Spleen (tissue), 11 donors: ENCODE measurements around the gene NDUFA3. TPM values are rescaled to one million over a fixed set of nuclear protein-coding genes. Genes with fewer than 3 reads are reported as not detected.
A peak's percentile ranks its signal among the peaks of the same experiment; 100 is the strongest.
"Not testable (repeated sequence)": the region's sequence is repeated elsewhere in the genome, so short reads cannot be mapped to it uniquely, and the experiment has no call there.

Experiments used
- DNase-seq: peaks from one replicate; pipeline ENCODE4 v3.0.0-alpha.2; 2020
- H3K27ac ChIP-seq, 8 donors: fragments of 200-600 bp; sonication (generic) in 7 of 8; 1 replicate in 4 of 8; 2 replicates in 4 of 8; pipeline versions ENCODE4 v1.5.0 to v1.8.0; 2016 to 2021; ENCODE audit warnings: inconsistent platforms in 4 of 8, mild to moderate bottlenecking in 4 of 8, moderate library complexity in 1 of 8
- H3K27me3 ChIP-seq, 7 donors: fragments of 200-600 bp; sonication (generic) in 6 of 7; replicated peaks in 1 of 7; 1 replicate in 4 of 7; 2 replicates in 3 of 7; pipeline versions ENCODE4 v1.5.0 to v1.8.0; 2016 to 2021; ENCODE audit warnings: inconsistent platforms in 3 of 7, mild to moderate bottlenecking in 1 of 7
- H3K36me3 ChIP-seq, 6 donors: fragments of 200-600 bp; sonication (generic) in 5 of 6; 1 replicate in 4 of 6; 2 replicates in 2 of 6; pipeline versions ENCODE4 v1.5.0 to v1.8.0; 2016 to 2021; ENCODE audit warnings: inconsistent platforms in 2 of 6
- H3K4me1 ChIP-seq, 6 donors: fragments of 200-600 bp; sonication (generic) in 5 of 6; 1 replicate in 3 of 6; 2 replicates in 3 of 6; pipeline versions ENCODE4 v1.5.0 to v1.8.0; 2016 to 2021; ENCODE audit warnings: inconsistent platforms in 3 of 6
- H3K4me3 ChIP-seq, 8 donors: fragments of 200-600 bp; sonication (generic) in 7 of 8; 1 replicate in 4 of 8; 2 replicates in 4 of 8; pipeline versions ENCODE4 v1.5.0 to v1.8.0; 2016 to 2021; ENCODE audit warnings: inconsistent platforms in 4 of 8, mild to moderate bottlenecking in 4 of 8, moderate library complexity in 2 of 8
- H3K9me3 ChIP-seq, 8 donors: fragments of 200-600 bp; sonication (generic) in 7 of 8; 1 replicate in 4 of 8; 2 replicates in 4 of 8; pipeline versions ENCODE4 v1.5.0 to v1.8.0; 2016 to 2021; ENCODE audit warnings: inconsistent platforms in 4 of 8
- POLR2A ChIP-seq, 3 donors: fragments of 450-650 bp; IDR thresholded peaks; one replicate each; pipeline ENCODE4 v1.5.1; 2017; ENCODE audit warnings: antibody characterized with exemption in 3 of 3, mild to moderate bottlenecking in 1 of 3
- POLR2AphosphoS5 ChIP-seq, 3 donors: sonication (generic); formaldehyde crosslinking; IDR thresholded peaks; one replicate each; pipeline ENCODE4 v1.5.1; 2017; ENCODE audit warnings: antibody characterized with exemption in 3 of 3
- WGBS, 5 donors: extraction: QIAGEN DNeasy Blood & Tissue Kit in 3 of 5; methylation state at CpG; one replicate each; pipeline versions ENCODE4 v1.1.5 to v1.1.7; 2013 to 2018; 5-methylcytosine and 5-hydroxymethylcytosine counted together
- intact Hi-C: fragments of 100-400 bp; cut with DNase I; formaldehyde crosslinking; loops from one replicate; pipeline ENCODE4 v1.15.0; 2023; ENCODE audit warnings: low total_unique reads
- polyA plus RNA-seq, 3 donors: library from polyadenylated mRNA; stranded (reverse); fragments of 200-250 nt; gene quantifications; one replicate each; pipeline ENCODE4 v1.2.1, GENCODE V29; 2013
- total RNA-seq, 7 donors: library from RNA; depleted of rRNA in 3 of 7; stranded (reverse); fragments of >200 nt in 3 of 7; fragmentation: NEBNext Ultra II Directional in 4 of 7; extraction: Animal tissue kit (Norgen Biotek cat#: 25700) in 4 of 7; gene quantifications; one replicate each; pipeline versions ENCODE4 v1.1.0 to v1.2.1, GENCODE V29; 2016 to 2021
- TF ChIP-seq, protein P1 (sequence below), 11 experiments: fragments of 200-600 bp in 7 of 11; fragments of 450-650 bp in 4 of 11; sonication (generic) in 4 of 11; IDR thresholded peaks in 8 of 11; conservative IDR thresholded peaks in 3 of 11; 1 replicate in 7 of 11; 2 replicates in 4 of 11; pipeline versions ENCODE4 v1.4.0 to v1.8.0; 2016 to 2021; ENCODE audit warnings: antibody characterized with exemption in 11 of 11, inconsistent platforms in 4 of 11, mild to moderate bottlenecking in 1 of 11
- donor health status: healthy with polysubstance abuse.
- donor health status: DM: no; HTN: no; CAD: no; lungs with moderate emphysema.
- donor health status: DM: no; HTN: no; CAD: no.
- donor health status: Bipolar disorder and iron deficiency.
- donor health status: healthy.
- donor health status: DM: no; HTN: no; CAD: no.
- donor health status: DM: yes; HTN: yes; CAD: no.

NDUFA3 gene
- total and polyA plus RNA-seq, 10 donors: 14.5 to 197 (median 83.8) TPM

DNA sequence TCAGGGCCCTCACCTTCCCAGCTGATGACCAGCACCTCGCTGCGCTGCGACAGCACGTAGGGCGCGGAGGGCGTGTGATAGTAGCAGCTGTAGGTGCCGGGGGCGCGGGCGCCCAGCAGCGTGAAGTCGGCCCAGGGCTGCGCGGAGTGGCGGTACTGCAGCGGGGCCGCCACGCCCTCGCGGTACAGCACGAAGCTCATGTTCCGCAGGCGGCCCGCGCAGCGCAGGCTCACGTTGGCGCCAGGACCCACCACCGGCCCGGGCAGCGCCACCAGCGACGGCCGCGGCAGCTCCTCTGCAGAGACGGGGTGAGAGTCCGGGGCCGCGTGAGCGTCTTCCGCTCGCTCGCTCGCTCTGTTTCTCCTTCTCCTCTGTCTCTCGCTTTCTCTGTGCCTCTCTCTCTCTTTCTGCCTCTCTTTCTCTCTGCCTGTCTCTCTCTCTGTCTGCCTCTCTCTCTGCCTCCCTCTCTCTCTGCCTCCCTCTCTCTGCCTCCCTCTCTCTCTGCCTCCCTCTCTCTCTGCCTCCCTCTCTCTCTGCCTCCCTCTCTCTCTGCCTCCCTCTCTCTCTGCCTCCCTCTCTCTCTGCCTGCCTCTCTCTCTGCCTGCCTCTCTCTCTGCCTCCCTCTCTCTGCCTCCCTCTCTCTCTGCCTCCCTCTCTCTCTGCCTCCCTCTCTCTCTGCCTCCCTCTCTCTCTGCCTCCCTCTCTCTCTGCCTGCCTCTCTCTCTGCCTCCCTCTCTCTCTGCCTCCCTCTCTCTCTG lies 6.6 kb upstream of the NDUFA3 start:
- peak overlapping the region in 4 of 8 donors; percentile 33 to 85 (median 81) for H3K27ac ChIP-seq
- peak overlapping the region; percentile 4 to 65 (median 28) for H3K4me3 ChIP-seq
- WGBS, 5 donors: 0 to 3% (median 1%) methylated on average over 23 to 46 of the region's 46 CpGs
- TF ChIP-seq, protein P1, sequence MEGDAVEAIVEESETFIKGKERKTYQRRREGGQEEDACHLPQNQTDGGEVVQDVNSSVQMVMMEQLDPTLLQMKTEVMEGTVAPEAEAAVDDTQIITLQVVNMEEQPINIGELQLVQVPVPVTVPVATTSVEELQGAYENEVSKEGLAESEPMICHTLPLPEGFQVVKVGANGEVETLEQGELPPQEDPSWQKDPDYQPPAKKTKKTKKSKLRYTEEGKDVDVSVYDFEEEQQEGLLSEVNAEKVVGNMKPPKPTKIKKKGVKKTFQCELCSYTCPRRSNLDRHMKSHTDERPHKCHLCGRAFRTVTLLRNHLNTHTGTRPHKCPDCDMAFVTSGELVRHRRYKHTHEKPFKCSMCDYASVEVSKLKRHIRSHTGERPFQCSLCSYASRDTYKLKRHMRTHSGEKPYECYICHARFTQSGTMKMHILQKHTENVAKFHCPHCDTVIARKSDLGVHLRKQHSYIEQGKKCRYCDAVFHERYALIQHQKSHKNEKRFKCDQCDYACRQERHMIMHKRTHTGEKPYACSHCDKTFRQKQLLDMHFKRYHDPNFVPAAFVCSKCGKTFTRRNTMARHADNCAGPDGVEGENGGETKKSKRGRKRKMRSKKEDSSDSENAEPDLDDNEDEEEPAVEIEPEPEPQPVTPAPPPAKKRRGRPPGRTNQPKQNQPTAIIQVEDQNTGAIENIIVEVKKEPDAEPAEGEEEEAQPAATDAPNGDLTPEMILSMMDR (IDR thresholded peaks at IDR 0.05 in 8 of 11, conservative IDR thresholded peaks at IDR 0.05 in 3 of 11): peak in 1 of 11 experiments; percentile 34
- TF ChIP-seq POLR2AphosphoS5 (IDR thresholded peaks at IDR 0.05): peak; percentile 5 to 77 (median 18)
- peak; percentile 92 for DNase-seq
- intact Hi-C loops, H3K36me3 ChIP-seq, H3K9me3 ChIP-seq: not testable (repeated sequence)
- H3K4me1 ChIP-seq: peaks cover 3 to 61% (median 16%) of the 10 kb centered on the region in 6 donors
- peaks cover 0 to 39% (median 14%) of the 10 kb centered on the region in 7 donors for H3K27me3 ChIP-seq

DNA sequence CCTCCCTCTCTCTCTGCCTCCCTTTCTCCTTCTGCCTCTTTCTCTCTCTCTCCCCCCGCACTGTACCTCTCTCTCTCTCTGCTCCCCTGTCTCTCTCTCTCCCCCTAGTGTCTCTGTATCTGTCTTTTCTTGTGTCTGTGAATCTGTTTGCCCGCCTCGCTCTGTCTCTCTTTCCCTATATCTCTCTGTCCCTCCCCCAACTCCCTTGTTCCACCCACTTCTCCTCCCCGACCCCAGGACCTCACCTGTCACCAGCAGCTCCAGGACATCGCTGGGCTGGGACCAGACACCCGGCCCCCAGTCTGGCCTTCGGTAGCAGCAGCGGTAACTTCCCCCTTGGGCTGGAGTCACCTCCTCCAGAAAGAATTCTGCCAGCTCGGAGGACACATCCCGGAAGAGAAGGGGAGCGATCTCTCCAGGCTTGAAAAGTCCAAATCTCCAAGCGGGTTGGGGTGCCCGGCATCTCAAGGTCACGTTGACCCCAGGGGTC lies 6.0 kb upstream of the NDUFA3 start:
- no peaks in the 10 kb centered on the region for H3K9me3 ChIP-seq
- no peak for TF ChIP-seq POLR2AphosphoS5 (IDR thresholded peaks at IDR 0.05)
- TF ChIP-seq, protein P1 (IDR thresholded peaks at IDR 0.05 in 8 of 11, conservative IDR thresholded peaks at IDR 0.05 in 3 of 11): peak in 2 of 11 experiments; percentile 16 to 35
- peak overlapping the region in 4 of 8 donors; percentile 15 to 65 (median 22) for H3K4me3 ChIP-seq
- H3K27me3 ChIP-seq: peaks cover 0 to 39% (median 14%) of the 10 kb centered on the region in 7 donors
- DNase-seq: peak; percentile 86
- intact Hi-C loops: no loop called here
- H3K27ac ChIP-seq: peak overlapping the region in 7 of 8 donors; percentile 33 to 85 (median 67)
- 5 to 18% (median 8%) methylated on average over 14 of the region's 14 CpGs for WGBS, 5 donors
- peaks cover 0 to 9% (median 0%) of the 10 kb centered on the region in 6 donors for H3K36me3 ChIP-seq
- peaks cover 3 to 67% (median 16%) of the 10 kb centered on the region in 6 donors for H3K4me1 ChIP-seq

DNA sequence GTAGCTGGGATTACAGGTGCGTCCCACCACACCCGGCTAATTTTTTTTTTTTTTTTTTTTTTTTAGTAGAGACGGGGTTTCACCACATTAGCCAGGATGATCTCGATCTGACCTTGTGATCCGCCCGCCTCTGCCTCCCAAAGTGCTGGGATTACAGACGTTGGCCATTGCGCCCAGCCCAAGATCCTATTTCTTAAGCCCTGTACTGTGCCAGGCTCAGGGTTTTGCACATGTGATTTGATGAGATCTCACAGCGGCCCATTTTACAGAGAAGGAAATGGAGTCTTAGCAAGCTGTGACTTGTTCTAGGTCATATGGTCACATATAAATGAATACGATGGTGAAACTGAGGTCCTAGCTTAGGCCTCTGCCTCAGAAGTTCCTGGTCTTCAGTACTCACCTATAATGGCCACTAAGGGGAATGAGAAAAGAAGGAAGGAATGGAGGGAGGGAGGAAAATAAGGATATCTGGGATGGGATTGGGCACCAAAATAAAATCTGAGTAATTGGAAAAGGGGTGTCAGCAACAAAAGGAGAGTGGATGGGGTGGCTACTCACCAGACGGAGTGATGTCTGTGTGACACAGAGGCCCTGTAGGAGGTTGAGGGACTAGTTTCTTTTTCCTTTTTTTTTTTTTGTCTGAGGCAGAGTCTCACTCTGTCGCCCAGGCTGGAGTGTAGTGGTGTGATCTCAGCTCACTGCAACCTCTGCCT lies 3.3 kb upstream of the NDUFA3 start:
- peak; percentile 25 for DNase-seq
- Histone ChIP-seq H3K9me3 (no peaks in the 10 kb centered on the region), H3K4me1 (peaks cover 11 to 91% (median 36%) of the 10 kb centered on the region in 6 donors)

DNA sequence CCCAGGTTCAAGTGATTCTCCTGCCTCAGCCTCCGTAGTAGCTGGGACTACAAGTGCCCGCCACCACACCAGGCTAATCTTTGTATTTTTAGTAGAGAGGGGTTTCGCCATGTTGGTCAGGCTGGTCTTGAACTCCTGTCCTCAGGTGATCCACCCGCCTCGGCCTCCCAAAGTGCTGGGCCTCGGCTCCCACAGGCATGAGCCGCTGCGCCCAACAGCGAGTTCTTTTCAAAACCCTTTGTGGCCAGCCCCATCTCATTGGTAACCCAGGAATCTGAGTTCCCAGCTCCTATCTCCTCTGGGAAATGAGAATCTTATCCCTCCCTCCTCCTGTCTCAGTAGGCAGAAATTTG lies 2.8 kb upstream of the NDUFA3 start:
- intact Hi-C loops, H3K9me3 ChIP-seq: not testable (repeated sequence)
- H3K4me1 ChIP-seq: peaks cover 11 to 94% (median 38%) of the 10 kb centered on the region in 6 donors
- peaks cover 0 to 16% (median 11%) of the 10 kb centered on the region in 7 donors for H3K27me3 ChIP-seq
- peak overlapping the region in 4 of 8 donors; percentile 4 to 52 (median 26) for H3K4me3 ChIP-seq
- 74 to 94% (median 82%) methylated on average over 9 of the region's 9 CpGs for WGBS, 5 donors
- H3K36me3 ChIP-seq: peaks cover 0 to 14% (median 0%) of the 10 kb centered on the region in 6 donors
- DNase-seq: peak; percentile 72
- peak overlapping the region in 6 of 8 donors; percentile 70 to 89 (median 80) for H3K27ac ChIP-seq

More for the DNA sequence above, 3.3 kb upstream of the NDUFA3 start:
- 84 to 91% (median 89%) methylated on average over 10 to 12 of the region's 12 CpGs for WGBS, 5 donors
- peaks cover 0 to 20% (median 14%) of the 10 kb centered on the region in 7 donors for H3K27me3 ChIP-seq
- intact Hi-C loops: no loop called here
- TF ChIP-seq POLR2AphosphoS5 (IDR thresholded peaks at IDR 0.05): no peak
- no peak for TF ChIP-seq POLR2A (IDR thresholded peaks at IDR 0.05)
- TF ChIP-seq, protein P1 (IDR thresholded peaks at IDR 0.05 in 8 of 11, conservative IDR thresholded peaks at IDR 0.05 in 3 of 11): no peak
- H3K27ac ChIP-seq: peak overlapping the region in 2 of 8 donors; percentile 86 to 89
- peaks cover 0 to 11% (median 0%) of the 10 kb centered on the region in 6 donors for H3K36me3 ChIP-seq
- H3K4me3 ChIP-seq: peak overlapping the region in 1 of 8 donors; percentile 52
